SU-DHL-6 (cell line): ENCODE results near the gene NECAB2.

Experiments
- H2AFZ ChIP-seq: fragments of 200-600 bp; sonication (generic); 2 replicates; pipeline ENCODE4 v1.6.1; 2014; ENCODE audit warnings: low read depth, mild to moderate bottlenecking, moderate library complexity, mixed read lengths, antibody characterized with exemption, low read length; ENCODE audit not compliant: severe bottlenecking
- H3F3A ChIP-seq: fragments of 200-600 bp; shearing (Covaris generic); 2 replicates; pipeline ENCODE4 v1.6.0; 2016; ENCODE audit warnings: antibody characterized with exemption, mild to moderate bottlenecking; ENCODE audit not compliant: insufficient read depth
- H3K27ac ChIP-seq: fragments of 200-600 bp; sonication (generic); 2 replicates; pipeline ENCODE4 v1.5.1; 2016; ENCODE audit warnings: low read depth, mild to moderate bottlenecking, low read length, moderate library complexity, mixed read lengths
- H3K27me3 ChIP-seq: fragments of 200-600 bp; sonication (generic), shearing (Covaris generic); 2 replicates; pipeline ENCODE4 v1.6.0; 2014; ENCODE audit warnings: mild to moderate bottlenecking, low read length
- H3K36me3 ChIP-seq: fragments of 200-600 bp; sonication (generic); 2 replicates; pipeline ENCODE4 v1.6.1; 2014; ENCODE audit warnings: mild to moderate bottlenecking, low read length, mixed read lengths
- H3K4me2 ChIP-seq: fragments of 300-600, 200-600 bp; shearing (Covaris generic), sonication (generic); 2 replicates; pipeline ENCODE4 v1.6.0; 2014; ENCODE audit warnings: low read length, low read depth, mild to moderate bottlenecking; ENCODE audit not compliant: poor library complexity, severe bottlenecking
- H3K4me3 ChIP-seq: fragments of 200-600 bp; sonication (generic); 2 replicates; pipeline ENCODE4 v1.5.1; 2014; ENCODE audit warnings: antibody characterized with exemption, low read length, mild to moderate bottlenecking, mixed read lengths; ENCODE audit not compliant: insufficient read depth, poor library complexity, severe bottlenecking
- H3K79me2 ChIP-seq: fragments of 200-600 bp; sonication (generic); 2 replicates; pipeline ENCODE4 v1.6.1; 2014; ENCODE audit warnings: mild to moderate bottlenecking, low read length, moderate library complexity; ENCODE audit not compliant: insufficient read depth
- H3K9ac ChIP-seq: fragments of 200-600 bp; sonication (generic); 2 replicates; pipeline ENCODE4 v1.7.0; 2014; ENCODE audit warnings: mild to moderate bottlenecking, low read length
- H3K9me2 ChIP-seq: fragments of 200-600 bp; sonication (generic); replicated peaks from 2 replicates; pipeline ENCODE4 v1.6.1; 2014; ENCODE audit warnings: low read length; ENCODE audit not compliant: insufficient read depth
- H3K9me3 ChIP-seq: fragments of 200-600 bp; sonication (generic); 2 replicates; pipeline ENCODE4 v1.6.1; 2014; ENCODE audit warnings: low read length, mixed read lengths; ENCODE audit not compliant: insufficient read depth
- H4K20me1 ChIP-seq: fragments of 200-600 bp; sonication (generic); 2 replicates; pipeline ENCODE4 v1.6.1; 2014; ENCODE audit warnings: low read depth, mild to moderate bottlenecking, antibody characterized with exemption, low read length, moderate library complexity, mixed read lengths
- EZH2phosphoT487 ChIP-seq: fragments of 200-600 bp; sonication (generic), shearing (Covaris generic); conservative IDR thresholded peaks from 2 replicates; pipeline ENCODE4 v1.6.1; 2018; ENCODE audit warnings: mild to moderate bottlenecking, antibody characterized with exemption, low read length, moderate library complexity, mixed read lengths
- TF ChIP-seq, protein P1 (sequence below): fragments of 200-600 bp; sonication (generic); IDR thresholded peaks from one replicate; pipeline ENCODE4 v1.5.1; 2017; ENCODE audit warnings: antibody characterized with exemption, mild to moderate bottlenecking, low read length, moderate library complexity; ENCODE audit not compliant: insufficient read depth, poor library complexity, severe bottlenecking

The NECAB2 gene

DNA sequence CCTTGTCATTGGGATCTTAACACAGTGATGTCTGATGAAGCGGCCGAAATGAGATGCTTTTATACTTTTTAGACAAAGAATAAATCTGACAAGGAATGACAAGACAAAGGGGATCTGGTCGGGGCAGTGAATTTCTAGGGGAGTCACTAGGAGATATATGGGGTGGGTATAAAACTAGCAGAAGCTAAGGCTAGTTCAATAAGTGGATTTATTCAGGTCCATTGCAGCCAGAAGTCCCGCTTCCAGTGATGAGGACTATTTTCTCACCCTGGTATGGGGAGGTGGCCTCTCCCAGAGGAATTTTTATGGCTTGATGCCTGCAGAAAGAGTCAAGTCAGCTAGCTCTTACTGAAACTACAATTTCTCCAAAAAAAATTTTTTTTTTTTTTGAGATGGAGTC is 50.7 kb downstream of the NECAB2 start:
- Histone ChIP-seq H3K36me3 (no peaks in the 10 kb centered on the region), H2AFZ (no peak overlapping the region), H3K27ac (no peak overlapping the region), H3K9me3 (0 out of 2 replicates have a peak, but pooled peaks cover 6% of the 10 kb centered on the region), H3K9me2 (no peaks in the 10 kb centered on the region), H3F3A (no peaks in the 10 kb centered on the region), H3K9ac (no peak overlapping the region), H3K27me3 (no peaks in the 10 kb centered on the region), H3K4me3 (no peak overlapping the region), H3K4me2 (no peak overlapping the region), H4K20me1 (no peaks in the 10 kb centered on the region), H3K79me2 (no peaks in the 10 kb centered on the region)
- TF ChIP-seq EZH2phosphoT487, result no peak
- TF ChIP-seq, protein P1, sequence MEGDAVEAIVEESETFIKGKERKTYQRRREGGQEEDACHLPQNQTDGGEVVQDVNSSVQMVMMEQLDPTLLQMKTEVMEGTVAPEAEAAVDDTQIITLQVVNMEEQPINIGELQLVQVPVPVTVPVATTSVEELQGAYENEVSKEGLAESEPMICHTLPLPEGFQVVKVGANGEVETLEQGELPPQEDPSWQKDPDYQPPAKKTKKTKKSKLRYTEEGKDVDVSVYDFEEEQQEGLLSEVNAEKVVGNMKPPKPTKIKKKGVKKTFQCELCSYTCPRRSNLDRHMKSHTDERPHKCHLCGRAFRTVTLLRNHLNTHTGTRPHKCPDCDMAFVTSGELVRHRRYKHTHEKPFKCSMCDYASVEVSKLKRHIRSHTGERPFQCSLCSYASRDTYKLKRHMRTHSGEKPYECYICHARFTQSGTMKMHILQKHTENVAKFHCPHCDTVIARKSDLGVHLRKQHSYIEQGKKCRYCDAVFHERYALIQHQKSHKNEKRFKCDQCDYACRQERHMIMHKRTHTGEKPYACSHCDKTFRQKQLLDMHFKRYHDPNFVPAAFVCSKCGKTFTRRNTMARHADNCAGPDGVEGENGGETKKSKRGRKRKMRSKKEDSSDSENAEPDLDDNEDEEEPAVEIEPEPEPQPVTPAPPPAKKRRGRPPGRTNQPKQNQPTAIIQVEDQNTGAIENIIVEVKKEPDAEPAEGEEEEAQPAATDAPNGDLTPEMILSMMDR, result no peak

GRCh38 chr16:84020353-84020752 is 52.3 kb downstream of the NECAB2 start:
- H3K4me3 ChIP-seq, result no peak overlapping the region
- H3K9me3 ChIP-seq, result 0 out of 2 replicates have a peak, but pooled peaks cover 6% of the 10 kb centered on the region
- H3F3A ChIP-seq, result no peaks in the 10 kb centered on the region
- H3K36me3 ChIP-seq, result no peaks in the 10 kb centered on the region
- no peak overlapping the region for H2AFZ ChIP-seq
- no peaks in the 10 kb centered on the region for H3K27me3 ChIP-seq
- H4K20me1 ChIP-seq, result no peaks in the 10 kb centered on the region
- TF ChIP-seq, protein P1, result no peak
- TF ChIP-seq EZH2phosphoT487, result no peak
- H3K9me2 ChIP-seq, result no peaks in the 10 kb centered on the region
- no peak overlapping the region for H3K27ac ChIP-seq
- no peak overlapping the region for H3K9ac ChIP-seq
- H3K79me2 ChIP-seq, result no peaks in the 10 kb centered on the region
- H3K4me2 ChIP-seq, result no peak overlapping the region

DNA sequence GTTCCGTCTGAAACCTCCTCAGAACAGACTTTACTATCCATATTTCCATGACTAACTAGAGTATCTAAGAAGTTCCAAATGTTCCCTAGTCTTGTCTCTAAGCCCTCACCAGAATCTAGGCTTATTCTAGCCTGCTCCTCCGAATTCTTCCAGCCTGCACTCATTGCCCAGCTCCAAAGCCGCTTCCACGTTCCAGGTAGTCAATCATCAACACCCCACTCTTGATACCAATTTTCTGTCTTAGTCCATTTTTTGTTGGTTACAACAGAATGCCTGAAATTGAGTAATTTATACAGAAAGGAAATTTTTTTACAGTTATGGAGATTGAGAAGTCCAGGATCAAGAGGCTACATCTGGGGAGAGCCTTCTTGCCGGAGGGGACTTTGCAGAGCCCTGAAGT is 53.4 kb downstream of the NECAB2 start:
- H3K9ac ChIP-seq, result no peak overlapping the region
- H3K4me3 ChIP-seq, result no peak overlapping the region
- H3K79me2 ChIP-seq, result no peaks in the 10 kb centered on the region
- no peak for TF ChIP-seq EZH2phosphoT487
- TF ChIP-seq, protein P1, result no peak
- 0 out of 2 replicates have a peak, but pooled peaks cover under 1% of the 10 kb centered on the region for H3K9me3 ChIP-seq
- H3K36me3 ChIP-seq, result no peaks in the 10 kb centered on the region
- no peak overlapping the region for H2AFZ ChIP-seq
- H4K20me1 ChIP-seq, result no peaks in the 10 kb centered on the region
- H3F3A ChIP-seq, result no peaks in the 10 kb centered on the region
- no peak overlapping the region for H3K27ac ChIP-seq
- no peaks in the 10 kb centered on the region for H3K9me2 ChIP-seq
- H3K4me2 ChIP-seq, result no peak overlapping the region
- no peaks in the 10 kb centered on the region for H3K27me3 ChIP-seq

GRCh38 chr16:84022644-84023043 is 54.6 kb downstream of the NECAB2 start:
- H3K79me2 ChIP-seq, result no peaks in the 10 kb centered on the region
- H3K9ac ChIP-seq, result no peak overlapping the region
- H4K20me1 ChIP-seq, result no peaks in the 10 kb centered on the region
- no peaks in the 10 kb centered on the region for H3F3A ChIP-seq
- no peaks in the 10 kb centered on the region for H3K36me3 ChIP-seq
- H2AFZ ChIP-seq, result no peak overlapping the region
- no peaks in the 10 kb centered on the region for H3K9me3 ChIP-seq
- no peak overlapping the region for H3K27ac ChIP-seq
- H3K27me3 ChIP-seq, result no peaks in the 10 kb centered on the region
- no peak overlapping the region for H3K4me2 ChIP-seq
- TF ChIP-seq, protein P1, result no peak
- TF ChIP-seq EZH2phosphoT487, result no peak
- H3K4me3 ChIP-seq, result no peak overlapping the region
- no peaks in the 10 kb centered on the region for H3K9me2 ChIP-seq
